LNCAP (cell line): ENCODE measurements around the gene SNCAIP.

Experiments
- TF ChIP-seq, protein P1 (sequence below): fragments of 450-650 bp; IDR thresholded peaks from 2 replicates; pipeline ENCODE4 v1.5.1; 2017; ENCODE audit warnings: mild to moderate bottlenecking

Gene SNCAIP

DNA sequence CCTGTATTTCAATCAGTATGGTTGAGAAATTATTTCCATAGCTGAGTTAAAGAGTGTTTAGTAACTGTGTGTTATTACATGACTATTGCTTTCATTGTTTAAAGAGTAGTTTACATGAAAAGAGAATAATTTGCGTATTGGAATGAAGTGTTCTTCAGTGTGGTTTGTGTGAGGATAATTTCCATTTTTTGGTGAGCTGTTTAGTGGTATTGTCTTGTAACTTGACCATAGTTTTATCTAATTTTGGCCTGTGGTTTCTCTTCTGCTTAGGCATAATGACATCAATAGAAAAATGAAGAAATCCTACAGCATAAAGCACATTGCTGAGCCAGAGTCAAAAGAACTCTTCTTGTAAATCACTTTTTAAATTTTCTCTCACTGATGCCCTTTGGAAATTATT lies 151.2 kb downstream of the SNCAIP start:
- TF ChIP-seq, protein P1, sequence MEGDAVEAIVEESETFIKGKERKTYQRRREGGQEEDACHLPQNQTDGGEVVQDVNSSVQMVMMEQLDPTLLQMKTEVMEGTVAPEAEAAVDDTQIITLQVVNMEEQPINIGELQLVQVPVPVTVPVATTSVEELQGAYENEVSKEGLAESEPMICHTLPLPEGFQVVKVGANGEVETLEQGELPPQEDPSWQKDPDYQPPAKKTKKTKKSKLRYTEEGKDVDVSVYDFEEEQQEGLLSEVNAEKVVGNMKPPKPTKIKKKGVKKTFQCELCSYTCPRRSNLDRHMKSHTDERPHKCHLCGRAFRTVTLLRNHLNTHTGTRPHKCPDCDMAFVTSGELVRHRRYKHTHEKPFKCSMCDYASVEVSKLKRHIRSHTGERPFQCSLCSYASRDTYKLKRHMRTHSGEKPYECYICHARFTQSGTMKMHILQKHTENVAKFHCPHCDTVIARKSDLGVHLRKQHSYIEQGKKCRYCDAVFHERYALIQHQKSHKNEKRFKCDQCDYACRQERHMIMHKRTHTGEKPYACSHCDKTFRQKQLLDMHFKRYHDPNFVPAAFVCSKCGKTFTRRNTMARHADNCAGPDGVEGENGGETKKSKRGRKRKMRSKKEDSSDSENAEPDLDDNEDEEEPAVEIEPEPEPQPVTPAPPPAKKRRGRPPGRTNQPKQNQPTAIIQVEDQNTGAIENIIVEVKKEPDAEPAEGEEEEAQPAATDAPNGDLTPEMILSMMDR, result no peak

- TF ChIP-seq, protein P1, result no peak
Measured at GRCh38 chr5:122464191-122464590, 152.2 kb downstream of the SNCAIP start.

- TF ChIP-seq, protein P1, result no peak
Measured at GRCh38 chr5:122465031-122465577, 153.1 kb downstream of the SNCAIP start.

- TF ChIP-seq, protein P1, result no peak
Measured at GRCh38 chr5:122465994-122466393, 154.0 kb downstream of the SNCAIP start.

DNA sequence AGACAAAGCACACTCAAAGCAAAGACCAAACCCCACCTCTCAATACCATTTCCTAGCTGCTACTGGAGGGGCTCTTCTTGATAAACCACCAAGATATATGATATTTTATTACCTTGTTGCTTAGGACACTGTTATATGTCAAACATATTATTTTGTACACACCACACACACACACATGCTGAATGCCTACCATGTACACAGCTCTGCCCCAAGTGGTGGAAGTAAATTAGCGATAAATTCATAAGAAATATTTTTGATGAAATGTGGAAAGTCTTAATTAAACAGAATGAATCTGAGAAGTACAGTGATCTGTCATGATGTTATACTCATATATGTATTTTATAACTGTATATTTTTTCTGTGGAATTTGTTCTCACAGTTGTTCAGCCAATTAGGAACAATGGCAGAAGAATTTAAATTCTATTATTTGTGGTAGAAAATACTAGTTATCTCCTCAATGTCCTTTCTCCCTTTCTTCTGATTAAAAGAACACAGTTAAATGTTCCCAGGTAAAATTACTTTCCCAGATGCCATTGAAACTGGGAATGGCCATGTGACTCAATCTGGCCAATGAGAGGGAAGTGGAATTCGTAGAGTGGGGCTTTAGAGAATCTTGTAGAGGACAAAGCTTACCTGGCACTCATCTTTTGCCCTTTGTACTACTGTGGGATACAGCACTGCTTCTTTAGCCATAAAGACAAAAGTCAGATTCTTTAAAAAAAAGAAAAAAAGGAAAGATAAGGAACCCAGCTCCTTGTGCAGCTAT lies 156.5 kb downstream of the SNCAIP start:
- TF ChIP-seq, protein P1, result no peak

DNA sequence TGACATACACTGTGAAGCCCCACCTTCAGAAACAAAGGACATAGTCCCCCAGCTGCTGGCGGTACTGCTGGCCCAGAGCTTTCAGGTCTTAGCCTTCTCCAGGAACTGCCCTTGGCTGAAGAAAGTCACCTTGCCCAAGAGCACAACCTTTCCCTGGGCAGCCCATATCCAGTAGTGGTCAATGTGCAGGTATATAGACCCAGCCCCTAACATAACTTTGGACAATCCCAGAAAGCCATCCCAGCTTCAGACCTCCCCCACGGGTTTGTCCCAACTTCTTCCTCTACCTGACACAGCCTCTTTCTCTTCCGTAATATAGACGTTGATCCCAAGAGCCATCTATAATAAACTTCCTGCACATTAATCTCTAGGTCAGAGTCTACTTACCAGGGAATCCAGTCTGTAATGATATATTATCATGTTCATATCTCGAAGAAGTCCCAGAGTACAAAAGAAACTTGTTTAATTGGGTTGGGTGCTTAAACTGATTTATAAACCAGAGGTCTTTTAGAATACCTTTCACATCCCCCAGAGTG lies 157.4 kb downstream of the SNCAIP start:
- TF ChIP-seq, protein P1, result no peak

- TF ChIP-seq, protein P1, result no peak
Measured at GRCh38 chr5:122470365-122470764, 158.3 kb downstream of the SNCAIP start.
